GM12878 (cell line): Measurements from ENCODE around the gene PCDH1. TPM values are rescaled to one million over a fixed set of nuclear protein-coding genes. Genes with fewer than 3 reads are reported as not detected.

ENCODE experiments used
- ATF7 ChIP-seq: fragments of 450-650 bp; IDR thresholded peaks from 2 replicates; pipeline ENCODE4 v1.6.1; 2016; ENCODE audit warnings: low read depth, mild to moderate bottlenecking
- BACH1 ChIP-seq: fragments of 450-650 bp; IDR thresholded peaks from 2 replicates; pipeline ENCODE4 v1.6.1; 2017; ENCODE audit warnings: mild to moderate bottlenecking, borderline replicate concordance
- CHD1 ChIP-seq: IDR thresholded peaks from 2 replicates; pipeline ENCODE4 v1.6.1; 2012; ENCODE audit warnings: low read depth, low read length, improper control_type of control experiment
- CREB1 ChIP-seq: IDR thresholded peaks from 2 replicates; pipeline ENCODE4 v1.6.1; 2012; ENCODE audit warnings: low read depth, mild to moderate bottlenecking, inconsistent platforms
- EED ChIP-seq: sonication (generic); IDR thresholded peaks from 2 replicates; pipeline ENCODE4 v1.6.1; 2016; ENCODE audit warnings: antibody characterized with exemption, low read depth
- FOXM1 ChIP-seq: IDR thresholded peaks from 2 replicates; pipeline ENCODE4 v1.6.1; 2012; ENCODE audit warnings: low read depth, mild to moderate bottlenecking, inconsistent platforms, low read length, moderate library complexity
- GABPA ChIP-seq: IDR thresholded peaks from 2 replicates; pipeline ENCODE4 v1.6.1; 2014; ENCODE audit warnings: antibody characterized with exemption, low read depth, mild to moderate bottlenecking, inconsistent platforms
- HDAC6 ChIP-seq: fragments of 200-600 bp; sonication (generic); IDR thresholded peaks from one replicate; pipeline ENCODE4 v1.8.0; 2017; ENCODE audit warnings: antibody characterized with exemption; ENCODE audit not compliant: unreplicated experiment
- HDGF ChIP-seq: fragments of 450-650 bp; IDR thresholded peaks from 2 replicates; pipeline ENCODE4 v1.6.1; 2016; ENCODE audit warnings: antibody characterized with exemption
- KLF5 ChIP-seq: fragments of 450-650 bp; IDR thresholded peaks from 2 replicates; pipeline ENCODE4 v1.6.1; 2014; ENCODE audit warnings: mild to moderate bottlenecking; ENCODE audit not compliant: partially characterized antibody
- NFYB ChIP-seq: IDR thresholded peaks from 2 replicates; pipeline ENCODE4 v1.6.1; 2011; ENCODE audit warnings: low read depth, mild to moderate bottlenecking, low read length, improper control_type of control experiment, moderate library complexity; ENCODE audit not compliant: insufficient read depth
- NR2C1 ChIP-seq: fragments of 450-650 bp; IDR thresholded peaks from 2 replicates; pipeline ENCODE4 v1.6.1; 2017; ENCODE audit warnings: antibody characterized with exemption, mild to moderate bottlenecking, moderate library complexity
- NR2F1 ChIP-seq: fragments of 450-650 bp; conservative IDR thresholded peaks from 2 replicates; pipeline ENCODE4 v1.6.1; 2017; ENCODE audit warnings: mild to moderate bottlenecking
- POLR2AphosphoS2 ChIP-seq: IDR thresholded peaks from 2 replicates; pipeline ENCODE4 v1.6.1; 2011; ENCODE audit warnings: low read depth, mild to moderate bottlenecking, low read length, improper control_type of control experiment, moderate library complexity
- RB1 ChIP-seq: fragments of 450-650 bp; formaldehyde crosslinking; IDR thresholded peaks from 2 replicates; pipeline ENCODE4 v1.6.1; 2017; ENCODE audit warnings: mild to moderate bottlenecking, borderline replicate concordance
- RCOR1 ChIP-seq: conservative IDR thresholded peaks from 2 replicates; pipeline ENCODE4 v1.6.1; 2012; ENCODE audit warnings: low read depth, low read length, improper control_type of control experiment
- RELA ChIP-seq: fragments of 450-650 bp; IDR thresholded peaks from 2 replicates; pipeline ENCODE4 v1.8.0; 2014; ENCODE audit warnings: borderline replicate concordance; ENCODE audit not compliant: partially characterized antibody
- SMAD5 ChIP-seq: IDR thresholded peaks from 2 replicates; pipeline ENCODE4 v1.6.1; 2016; ENCODE audit warnings: antibody characterized with exemption, low read depth
- SPI1 ChIP-seq: IDR thresholded peaks from 2 replicates; pipeline ENCODE4 v1.6.1; 2011; ENCODE audit warnings: low read depth, mild to moderate bottlenecking, low read length, moderate library complexity, borderline replicate concordance; ENCODE audit not compliant: insufficient read depth
- TAF1 ChIP-seq: IDR thresholded peaks from 2 replicates; pipeline ENCODE4 v1.6.1; 2011; ENCODE audit warnings: mild to moderate bottlenecking, low read depth, low read length, borderline replicate concordance
- ZNF207 ChIP-seq: fragments of 450-650 bp; IDR thresholded peaks from 2 replicates; pipeline ENCODE4 v1.6.1; 2014; ENCODE audit warnings: antibody characterized with exemption, mild to moderate bottlenecking, borderline replicate concordance
- polyA plus RNA-seq, 11 experiments: library from polyadenylated mRNA; depleted of rRNA in 4 of 11; unstranded in 6 of 11; stranded (reverse) in 5 of 11; fragments of >200 nt; fragmentation: Nextera tagmentation in 4 of 11; fragmentation: Illumina TruSeq in 1 of 11; extraction: Ambion mirVana in 4 of 11; extraction: Trizol in 1 of 11; gene quantifications; 1 replicate in 1 of 11; 2 replicates in 10 of 11; pipeline versions ENCODE4 v1.2.1 to v1.2.3, GENCODE V29; 2011 to 2016; ENCODE audit warnings: inconsistent platforms in 2 of 11, missing spikeins in 2 of 11, low read depth in 1 of 11
- total RNA-seq, 4 experiments: library from RNA; depleted of rRNA in 3 of 4; stranded (reverse); fragments of >200 nt in 3 of 4; fragmentation: Illumina TruSeq in 1 of 4; extraction: Trizol in 1 of 4; gene quantifications; 2 replicates each; pipeline versions ENCODE4 v1.2.1 to v1.2.3, GENCODE V29; 2013 to 2021
- TF ChIP-seq, protein P1 (sequence below): fragments of 450-650 bp; IDR thresholded peaks from 2 replicates; pipeline ENCODE4 v1.6.1; 2017; ENCODE audit warnings: mild to moderate bottlenecking, moderate library complexity
- TF ChIP-seq, protein P2 (sequence below): IDR thresholded peaks from 2 replicates; pipeline ENCODE4 v1.6.1; 2011; ENCODE audit warnings: low read depth, mild to moderate bottlenecking, low read length, moderate library complexity, borderline replicate concordance; ENCODE audit errors: extremely low read depth
- TF ChIP-seq, protein P3 (sequence below): IDR thresholded peaks from 2 replicates; pipeline ENCODE4 v1.6.1; 2012; ENCODE audit warnings: low read depth, low read length, improper control_type of control experiment
- TF ChIP-seq, protein P4 (sequence below): IDR thresholded peaks from 2 replicates; pipeline ENCODE4 v1.6.1; 2012; ENCODE audit warnings: low read depth, low read length, improper control_type of control experiment

PCDH1 gene
- total and polyA plus RNA-seq, 10 of the 15 experiments (the other 5 are each of a cell fraction or from before 2014, with no cell fraction given) = 0.07 to 0.36 (median 0.16) TPM; not detected in 7

DNA sequence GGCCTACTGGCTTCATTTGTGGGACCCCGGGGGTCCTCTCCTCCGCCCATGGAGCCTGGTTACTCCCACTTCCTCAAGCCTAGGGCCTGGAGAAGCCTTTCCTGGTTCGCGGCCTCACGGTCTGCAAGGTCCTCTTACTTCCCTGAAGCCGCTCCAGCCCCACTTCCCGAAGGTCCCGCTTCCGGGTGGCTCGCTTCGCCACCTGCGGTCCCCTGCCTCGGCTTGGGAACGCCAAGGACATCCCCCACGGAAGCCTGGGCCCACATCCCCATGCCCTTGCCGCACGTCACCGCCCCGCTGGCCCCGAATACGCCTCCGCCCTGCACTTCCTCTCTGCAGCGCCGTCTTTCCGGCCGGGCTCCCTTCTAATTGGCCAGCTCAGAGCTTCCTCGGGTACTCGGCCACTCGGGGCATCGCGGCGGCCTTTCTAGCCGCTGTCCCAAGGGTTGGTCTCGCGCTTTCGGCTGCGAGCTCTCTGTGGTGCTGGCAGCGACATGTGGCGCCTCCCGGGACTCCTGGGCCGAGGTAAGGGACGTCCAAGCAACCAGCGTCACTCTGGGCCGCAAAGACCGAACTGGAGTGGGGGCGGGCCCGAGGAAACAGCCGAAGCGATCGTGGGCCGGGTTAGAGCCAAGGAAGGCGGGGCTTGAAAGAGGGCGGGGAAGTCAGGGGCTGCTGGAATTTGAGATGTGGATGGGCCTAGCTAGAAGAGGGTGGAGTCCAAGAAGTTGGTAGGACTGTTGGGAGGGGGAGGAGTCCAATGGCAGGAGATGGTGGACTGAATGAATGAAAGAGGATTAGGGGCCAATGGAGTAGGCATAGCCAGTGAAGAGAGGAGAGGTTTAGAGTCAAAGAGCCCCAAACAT, 45.5 kb upstream of the PCDH1 start, which contains the start of gene DELE1 (continued):
- TF ChIP-seq RELA (no peak), HDGF (peak; percentile 96), BACH1 (peak; percentile 57), ZNF207 (no peak), RB1 (peak; percentile 31; the same call in 1 of the 2 replicates), NR2C1 (peak; percentile 52; the same call in 1 of the 2 replicates), CREB1 (peak; percentile 82), GABPA (peak; percentile 89), NR2F1 (peak; percentile 78), CHD1 (0 out of 2 replicates have a peak, but pooled peaks have one; percentile 23), HDAC6 (no peak), EED (peak; percentile 79), FOXM1 (no peak), RCOR1 (0 out of 2 replicates have a peak, but pooled peaks have one; percentile 59), NFYB (peak; percentile 72; the same call in 1 of the 2 replicates), TAF1 (peak; percentile 56; the same call in 1 of the 2 replicates), ATF7 (peak; percentile 52; the same call in 1 of the 2 replicates), SPI1 (peak; percentile 90), POLR2AphosphoS2 (peak; percentile 59; the same call in 1 of the 2 replicates), SMAD5 (peak; percentile 41; the same call in 1 of the 2 replicates), KLF5 (peak; percentile 67)
- TF ChIP-seq, protein P1, sequence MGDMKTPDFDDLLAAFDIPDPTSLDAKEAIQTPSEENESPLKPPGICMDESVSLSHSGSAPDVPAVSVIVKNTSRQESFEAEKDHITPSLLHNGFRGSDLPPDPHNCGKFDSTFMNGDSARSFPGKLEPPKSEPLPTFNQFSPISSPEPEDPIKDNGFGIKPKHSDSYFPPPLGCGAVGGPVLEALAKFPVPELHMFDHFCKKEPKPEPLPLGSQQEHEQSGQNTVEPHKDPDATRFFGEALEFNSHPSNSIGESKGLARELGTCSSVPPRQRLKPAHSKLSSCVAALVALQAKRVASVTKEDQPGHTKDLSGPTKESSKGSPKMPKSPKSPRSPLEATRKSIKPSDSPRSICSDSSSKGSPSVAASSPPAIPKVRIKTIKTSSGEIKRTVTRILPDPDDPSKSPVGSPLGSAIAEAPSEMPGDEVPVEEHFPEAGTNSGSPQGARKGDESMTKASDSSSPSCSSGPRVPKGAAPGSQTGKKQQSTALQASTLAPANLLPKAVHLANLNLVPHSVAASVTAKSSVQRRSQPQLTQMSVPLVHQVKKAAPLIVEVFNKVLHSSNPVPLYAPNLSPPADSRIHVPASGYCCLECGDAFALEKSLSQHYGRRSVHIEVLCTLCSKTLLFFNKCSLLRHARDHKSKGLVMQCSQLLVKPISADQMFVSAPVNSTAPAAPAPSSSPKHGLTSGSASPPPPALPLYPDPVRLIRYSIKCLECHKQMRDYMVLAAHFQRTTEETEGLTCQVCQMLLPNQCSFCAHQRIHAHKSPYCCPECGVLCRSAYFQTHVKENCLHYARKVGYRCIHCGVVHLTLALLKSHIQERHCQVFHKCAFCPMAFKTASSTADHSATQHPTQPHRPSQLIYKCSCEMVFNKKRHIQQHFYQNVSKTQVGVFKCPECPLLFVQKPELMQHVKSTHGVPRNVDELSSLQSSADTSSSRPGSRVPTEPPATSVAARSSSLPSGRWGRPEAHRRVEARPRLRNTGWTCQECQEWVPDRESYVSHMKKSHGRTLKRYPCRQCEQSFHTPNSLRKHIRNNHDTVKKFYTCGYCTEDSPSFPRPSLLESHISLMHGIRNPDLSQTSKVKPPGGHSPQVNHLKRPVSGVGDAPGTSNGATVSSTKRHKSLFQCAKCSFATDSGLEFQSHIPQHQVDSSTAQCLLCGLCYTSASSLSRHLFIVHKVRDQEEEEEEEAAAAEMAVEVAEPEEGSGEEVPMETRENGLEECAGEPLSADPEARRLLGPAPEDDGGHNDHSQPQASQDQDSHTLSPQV = no peak
- TF ChIP-seq, protein P2, sequence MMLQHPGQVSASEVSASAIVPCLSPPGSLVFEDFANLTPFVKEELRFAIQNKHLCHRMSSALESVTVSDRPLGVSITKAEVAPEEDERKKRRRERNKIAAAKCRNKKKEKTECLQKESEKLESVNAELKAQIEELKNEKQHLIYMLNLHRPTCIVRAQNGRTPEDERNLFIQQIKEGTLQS = no peak
- TF ChIP-seq, protein P3, sequence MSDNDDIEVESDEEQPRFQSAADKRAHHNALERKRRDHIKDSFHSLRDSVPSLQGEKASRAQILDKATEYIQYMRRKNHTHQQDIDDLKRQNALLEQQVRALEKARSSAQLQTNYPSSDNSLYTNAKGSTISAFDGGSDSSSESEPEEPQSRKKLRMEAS = peak; percentile 72; the same call in 1 of the 2 replicates
- TF ChIP-seq, protein P4, sequence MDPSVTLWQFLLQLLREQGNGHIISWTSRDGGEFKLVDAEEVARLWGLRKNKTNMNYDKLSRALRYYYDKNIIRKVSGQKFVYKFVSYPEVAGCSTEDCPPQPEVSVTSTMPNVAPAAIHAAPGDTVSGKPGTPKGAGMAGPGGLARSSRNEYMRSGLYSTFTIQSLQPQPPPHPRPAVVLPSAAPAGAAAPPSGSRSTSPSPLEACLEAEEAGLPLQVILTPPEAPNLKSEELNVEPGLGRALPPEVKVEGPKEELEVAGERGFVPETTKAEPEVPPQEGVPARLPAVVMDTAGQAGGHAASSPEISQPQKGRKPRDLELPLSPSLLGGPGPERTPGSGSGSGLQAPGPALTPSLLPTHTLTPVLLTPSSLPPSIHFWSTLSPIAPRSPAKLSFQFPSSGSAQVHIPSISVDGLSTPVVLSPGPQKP = peak; percentile 51; the same call in 1 of the 2 replicates
